ENCODE results near the gene ESYT3. TPM values are rescaled to one million over a fixed set of nuclear protein-coding genes. Genes with fewer than 3 reads are reported as not detected.

ESYT3 gene
- total and polyA plus RNA-seq, 3 donors from 2014 or later: 1.2 to 5.4 (median 5.2) TPM

DNA sequence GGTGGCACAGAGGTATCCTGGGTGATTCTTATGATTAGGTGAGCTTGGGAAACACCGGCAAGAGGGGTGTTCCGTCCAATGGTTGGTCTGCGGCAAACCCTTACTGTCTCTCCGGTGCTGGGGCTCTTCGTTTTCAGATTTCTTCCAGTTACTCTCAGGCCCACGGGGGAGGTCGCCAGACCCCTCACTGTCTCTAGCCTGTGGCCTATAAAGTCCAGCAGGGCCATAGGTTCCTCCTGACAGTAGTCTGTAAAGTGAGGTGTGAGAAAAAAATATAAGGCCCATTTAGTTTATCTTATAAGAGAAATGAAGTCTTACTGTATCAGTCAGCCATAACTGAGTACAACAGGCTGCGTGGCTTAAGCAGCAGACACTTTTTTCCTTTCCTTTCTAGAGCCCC is 1.4 kb downstream of the ESYT3 start:
- intact Hi-C loops (cut with DNase I; ENCODE audit: low total_unique reads): no loop called here
- Histone ChIP-seq H3K4me1 (peaks cover 7% of the 10 kb centered on the region), H3K36me3 (ENCODE audit: low read depth, missing control alignments) (no peaks in the 10 kb centered on the region), H3K9me3 (no peaks in the 10 kb centered on the region), H3K27ac (no peak overlapping the region), H3K27me3 (no peaks in the 10 kb centered on the region), H3K4me3 (peak overlapping the region in 1 of 2 donors; percentile 50)
- DNase-seq: no peak
- 61 to 68% methylated on average over 7 to 8 of the region's 8 CpGs for WGBS, 2 donors
- TF ChIP-seq, protein P1, sequence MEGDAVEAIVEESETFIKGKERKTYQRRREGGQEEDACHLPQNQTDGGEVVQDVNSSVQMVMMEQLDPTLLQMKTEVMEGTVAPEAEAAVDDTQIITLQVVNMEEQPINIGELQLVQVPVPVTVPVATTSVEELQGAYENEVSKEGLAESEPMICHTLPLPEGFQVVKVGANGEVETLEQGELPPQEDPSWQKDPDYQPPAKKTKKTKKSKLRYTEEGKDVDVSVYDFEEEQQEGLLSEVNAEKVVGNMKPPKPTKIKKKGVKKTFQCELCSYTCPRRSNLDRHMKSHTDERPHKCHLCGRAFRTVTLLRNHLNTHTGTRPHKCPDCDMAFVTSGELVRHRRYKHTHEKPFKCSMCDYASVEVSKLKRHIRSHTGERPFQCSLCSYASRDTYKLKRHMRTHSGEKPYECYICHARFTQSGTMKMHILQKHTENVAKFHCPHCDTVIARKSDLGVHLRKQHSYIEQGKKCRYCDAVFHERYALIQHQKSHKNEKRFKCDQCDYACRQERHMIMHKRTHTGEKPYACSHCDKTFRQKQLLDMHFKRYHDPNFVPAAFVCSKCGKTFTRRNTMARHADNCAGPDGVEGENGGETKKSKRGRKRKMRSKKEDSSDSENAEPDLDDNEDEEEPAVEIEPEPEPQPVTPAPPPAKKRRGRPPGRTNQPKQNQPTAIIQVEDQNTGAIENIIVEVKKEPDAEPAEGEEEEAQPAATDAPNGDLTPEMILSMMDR (IDR thresholded peaks at IDR 0.05): no peak
- TF ChIP-seq POLR2A (IDR thresholded peaks at IDR 0.05): no peak

DNA sequence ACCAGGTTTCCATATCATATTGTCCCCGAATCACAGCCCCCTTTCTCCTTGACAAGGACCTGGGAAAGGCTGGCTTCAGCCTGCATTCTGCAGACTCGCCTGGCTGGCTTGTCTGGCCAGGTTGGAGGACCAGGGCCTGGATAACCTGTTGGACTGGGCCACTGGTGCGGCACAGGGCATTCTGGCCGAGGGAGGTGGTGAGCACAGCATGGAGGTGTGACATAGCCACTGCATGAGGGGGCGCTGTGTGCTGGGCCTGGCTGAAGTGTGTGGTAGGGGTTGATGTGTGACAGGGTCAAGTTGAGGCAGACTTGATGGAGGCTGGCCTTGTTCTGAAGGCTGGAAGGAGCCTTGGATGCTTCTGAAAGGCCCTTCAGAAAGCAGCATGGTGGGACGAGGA is 2.9 kb downstream of the ESYT3 start:
- Histone ChIP-seq H3K9me3 (no peaks in the 10 kb centered on the region), H3K4me3 (no peak overlapping the region), H3K27me3 (no peaks in the 10 kb centered on the region), H3K36me3 (ENCODE audit: low read depth, missing control alignments) (no peaks in the 10 kb centered on the region), H3K27ac (no peak overlapping the region), H3K4me1 (peaks cover 7% of the 10 kb centered on the region)
- TF ChIP-seq POLR2A (IDR thresholded peaks at IDR 0.05): no peak
- TF ChIP-seq, protein P1 (IDR thresholded peaks at IDR 0.05): no peak
- intact Hi-C loops (cut with DNase I; ENCODE audit: low total_unique reads): no loop called here
- DNase-seq: no peak
- WGBS, 2 donors: 90 to 91% methylated on average over 4 to 6 of the region's 6 CpGs

GRCh38 chr3:138438896-138439295 is 4.5 kb downstream of the ESYT3 start:
- no peak overlapping the region for H3K27ac ChIP-seq
- intact Hi-C loops (cut with DNase I; ENCODE audit: low total_unique reads): no loop called here
- peaks cover 6% of the 10 kb centered on the region for H3K4me1 ChIP-seq
- no peaks in the 10 kb centered on the region for H3K27me3 ChIP-seq
- 83 to 88% methylated on average over 11 of the region's 11 CpGs for WGBS, 2 donors
- no peak for DNase-seq
- no peaks in the 10 kb centered on the region for H3K36me3 ChIP-seq (ENCODE audit: low read depth, missing control alignments)
- H3K9me3 ChIP-seq: no peaks in the 10 kb centered on the region
- H3K4me3 ChIP-seq: no peak overlapping the region
- TF ChIP-seq, protein P1 (IDR thresholded peaks at IDR 0.05): no peak
- TF ChIP-seq POLR2A (IDR thresholded peaks at IDR 0.05): no peak

- WGBS, 2 donors: 74 to 81% methylated on average over 4 of the region's 4 CpGs
- no peak for DNase-seq
- Histone ChIP-seq H3K27ac (no peak overlapping the region), H3K27me3 (no peaks in the 10 kb centered on the region), H3K9me3 (no peaks in the 10 kb centered on the region), H3K36me3 (ENCODE audit: low read depth, missing control alignments) (no peaks in the 10 kb centered on the region), H3K4me1 (no peaks in the 10 kb centered on the region), H3K4me3 (no peak overlapping the region)
- intact Hi-C loops (cut with DNase I; ENCODE audit: low total_unique reads): no loop called here
- no peak for TF ChIP-seq POLR2A (IDR thresholded peaks at IDR 0.05)
- TF ChIP-seq, protein P1 (IDR thresholded peaks at IDR 0.05): no peak
These were observed 5.2 kb downstream of the ESYT3 start for GRCh38 chr3:138439646-138440045.

GRCh38 chr3:138440121-138440521 is 5.7 kb downstream of the ESYT3 start:
- intact Hi-C loops (cut with DNase I; ENCODE audit: low total_unique reads): no loop called here
- Histone ChIP-seq H3K9me3 (no peaks in the 10 kb centered on the region), H3K4me3 (no peak overlapping the region), H3K27ac (no peak overlapping the region), H3K36me3 (ENCODE audit: low read depth, missing control alignments) (no peaks in the 10 kb centered on the region), H3K27me3 (no peaks in the 10 kb centered on the region), H3K4me1 (no peaks in the 10 kb centered on the region)
- WGBS, 2 donors: 79 to 93% methylated on average over 3 to 7 of the region's 7 CpGs
- no peak for TF ChIP-seq POLR2A (IDR thresholded peaks at IDR 0.05)
- TF ChIP-seq, protein P1 (IDR thresholded peaks at IDR 0.05): no peak
- DNase-seq: no peak
